DOHH2 (cell line): ENCODE results near the gene RAF1.

Experiments used
- CTCF ChIP-seq: fragments of 200-600 bp; sonication (generic); IDR thresholded peaks from one replicate; pipeline ENCODE4 v1.5.1; 2014; ENCODE audit warnings: antibody characterized with exemption, mild to moderate bottlenecking, low read depth, low read length; ENCODE audit not compliant: poor library complexity, severe bottlenecking
- EZH2phosphoT487 ChIP-seq: fragments of 200-600 bp; sonication (generic); IDR thresholded peaks from 2 replicates; pipeline ENCODE4 v1.6.1; 2017; ENCODE audit warnings: borderline replicate concordance, mild to moderate bottlenecking, antibody characterized with exemption, low read length, moderate library complexity, mixed read lengths

GRCh38 chr3:12679468-12679867 lies 15.6 kb upstream of the RAF1 start:
- TF ChIP-seq CTCF: no peak
- TF ChIP-seq EZH2phosphoT487: no peak
